GM19467 (cell line): ENCODE data around the gene PLCXD1.
"Not testable (repeated sequence)": the region's sequence is repeated elsewhere in the genome, so short reads cannot be mapped to it uniquely, and the experiment has no call there.

Experiments used
- ATAC-seq: cut with Tn5 transposase; IDR thresholded peaks from one replicate; pipeline ENCODE4 v1.9.1; 2021; ENCODE audit warnings: mild to moderate bottlenecking, moderate library complexity; ENCODE audit not compliant: unreplicated experiment

The PLCXD1 gene

DNA sequence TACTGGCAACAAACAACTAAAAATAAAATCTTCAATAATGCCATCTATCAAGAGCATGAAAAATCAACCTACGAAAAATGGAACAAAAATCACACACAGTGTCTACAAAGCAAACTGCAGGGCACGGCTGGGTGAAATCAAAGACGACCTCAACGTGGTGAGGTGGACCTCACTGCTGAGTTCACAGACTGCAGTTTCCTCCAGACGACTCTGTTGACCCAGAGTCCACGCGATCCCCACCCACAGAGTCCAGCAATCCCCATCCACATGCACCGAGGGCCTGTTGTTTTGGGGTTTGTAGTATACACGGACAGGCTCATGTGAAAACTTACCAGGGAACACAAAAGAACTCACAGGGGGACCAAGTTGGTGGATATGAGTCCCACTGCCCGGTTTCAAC is 68.5 kb downstream of the PLCXD1 start:
- no peak for ATAC-seq

DNA sequence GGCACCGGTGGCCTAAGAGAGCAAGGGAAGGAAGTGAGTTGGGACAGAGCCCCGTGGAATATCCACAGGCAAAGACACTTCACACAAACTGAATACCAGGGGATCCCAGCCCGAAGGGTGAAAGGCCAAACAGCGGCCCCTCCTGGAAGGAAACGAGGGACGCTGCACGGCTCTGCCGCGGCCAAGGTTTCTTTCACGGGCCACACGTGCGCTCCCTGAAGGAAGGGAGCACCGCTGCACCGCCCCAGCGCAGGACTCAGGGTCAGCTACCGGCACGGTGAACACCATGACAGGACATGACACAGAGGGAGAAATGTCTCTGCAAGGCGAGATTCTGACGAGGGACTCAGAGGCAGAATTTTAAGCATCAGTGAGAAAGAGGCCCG is 69.0 kb downstream of the PLCXD1 start:
- no peak for ATAC-seq

DNA sequence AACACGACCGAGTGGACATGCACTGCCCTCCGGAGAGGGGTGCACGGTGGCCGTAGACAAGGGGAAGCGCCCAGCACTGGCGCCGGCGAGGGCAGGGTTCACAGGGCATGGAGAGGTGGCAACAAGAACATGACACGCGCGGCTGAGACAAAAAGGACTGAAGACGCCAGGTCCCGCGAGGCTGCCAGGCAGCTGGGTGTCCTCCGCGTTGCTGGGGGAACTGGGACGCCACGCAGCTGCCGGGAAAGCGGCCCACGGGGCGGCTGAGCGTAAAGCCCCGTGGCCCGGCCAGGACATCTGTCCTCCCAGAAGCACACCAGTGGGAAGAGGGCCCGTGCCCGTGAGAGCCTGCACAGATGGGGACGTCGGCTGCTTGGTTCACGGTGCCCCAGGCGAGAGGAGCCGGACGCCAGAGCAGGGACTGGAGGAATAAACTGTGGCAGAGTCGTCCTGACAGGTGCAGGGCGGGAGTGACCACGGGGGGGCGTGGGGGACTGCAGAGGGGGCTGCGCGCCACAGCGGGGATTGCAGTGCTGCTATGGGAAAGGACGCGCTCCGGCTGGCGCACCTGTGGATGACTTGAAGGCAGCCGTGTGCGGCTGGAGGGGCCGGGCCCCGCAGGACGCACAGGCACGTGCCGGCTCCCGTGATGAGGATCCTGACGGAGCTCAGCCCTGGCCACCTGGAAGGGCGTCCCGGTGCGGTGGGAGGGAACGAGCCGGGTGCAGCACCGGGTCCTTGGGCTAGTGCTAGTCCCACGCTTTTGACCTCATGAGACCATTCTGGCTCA is 69.5 kb downstream of the PLCXD1 start:
- no peak for ATAC-seq

DNA sequence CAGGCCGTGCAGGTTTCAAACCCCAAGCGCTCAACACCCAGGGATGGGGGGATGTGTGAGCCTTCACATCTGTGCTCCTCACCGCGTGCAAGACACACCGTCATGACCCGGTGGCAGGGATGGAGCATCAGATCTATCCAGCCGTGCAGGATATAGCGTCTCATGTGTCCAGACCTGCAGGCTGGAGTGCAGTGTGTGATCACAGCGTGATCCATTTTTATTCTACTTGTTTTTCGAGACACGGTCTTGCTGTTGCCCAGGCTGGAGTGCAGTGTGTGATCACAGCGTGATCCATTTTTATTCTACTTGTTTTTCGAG is 70.1 kb downstream of the PLCXD1 start:
- ATAC-seq = not testable (repeated sequence)

DNA sequence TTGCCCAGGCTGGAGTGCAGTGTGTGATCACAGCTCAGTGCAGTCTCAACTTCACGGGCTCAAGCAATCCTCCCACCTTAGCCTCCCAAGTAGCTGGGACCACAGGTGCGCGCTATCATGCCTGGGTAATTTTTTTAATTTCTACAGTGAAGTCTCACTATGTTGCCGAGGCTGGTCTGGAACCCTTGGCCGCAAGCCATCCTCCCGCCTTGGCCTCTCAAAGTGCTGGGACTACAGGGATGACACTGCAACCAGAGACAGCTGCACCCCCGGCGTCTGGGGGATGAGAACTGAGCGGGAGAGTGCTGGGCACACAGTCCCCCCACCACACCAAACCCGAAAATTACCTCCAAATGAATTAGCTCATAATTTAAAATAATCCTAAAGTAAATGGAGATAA is 70.6 kb downstream of the PLCXD1 start:
- ATAC-seq = no peak

DNA sequence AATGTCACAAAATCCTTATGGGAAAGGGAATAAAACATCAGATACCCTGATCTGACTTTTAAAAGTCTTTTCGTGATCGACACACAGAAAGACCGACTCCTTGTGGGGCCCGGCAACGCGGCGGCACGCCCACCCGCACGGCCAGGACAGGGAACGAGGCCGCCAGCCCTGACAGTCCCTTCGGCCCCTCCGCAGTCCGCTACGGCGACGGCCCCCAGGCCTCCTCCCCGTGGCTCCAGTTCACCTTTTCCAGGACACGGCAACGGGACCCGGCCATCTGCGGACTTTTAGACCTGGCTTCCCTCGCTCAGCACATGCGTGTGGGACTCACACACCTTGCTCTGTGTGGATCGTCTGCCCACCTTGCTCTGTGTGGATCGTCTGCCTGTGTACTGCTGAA is 71.0 kb downstream of the PLCXD1 start:
- ATAC-seq = no peak

DNA sequence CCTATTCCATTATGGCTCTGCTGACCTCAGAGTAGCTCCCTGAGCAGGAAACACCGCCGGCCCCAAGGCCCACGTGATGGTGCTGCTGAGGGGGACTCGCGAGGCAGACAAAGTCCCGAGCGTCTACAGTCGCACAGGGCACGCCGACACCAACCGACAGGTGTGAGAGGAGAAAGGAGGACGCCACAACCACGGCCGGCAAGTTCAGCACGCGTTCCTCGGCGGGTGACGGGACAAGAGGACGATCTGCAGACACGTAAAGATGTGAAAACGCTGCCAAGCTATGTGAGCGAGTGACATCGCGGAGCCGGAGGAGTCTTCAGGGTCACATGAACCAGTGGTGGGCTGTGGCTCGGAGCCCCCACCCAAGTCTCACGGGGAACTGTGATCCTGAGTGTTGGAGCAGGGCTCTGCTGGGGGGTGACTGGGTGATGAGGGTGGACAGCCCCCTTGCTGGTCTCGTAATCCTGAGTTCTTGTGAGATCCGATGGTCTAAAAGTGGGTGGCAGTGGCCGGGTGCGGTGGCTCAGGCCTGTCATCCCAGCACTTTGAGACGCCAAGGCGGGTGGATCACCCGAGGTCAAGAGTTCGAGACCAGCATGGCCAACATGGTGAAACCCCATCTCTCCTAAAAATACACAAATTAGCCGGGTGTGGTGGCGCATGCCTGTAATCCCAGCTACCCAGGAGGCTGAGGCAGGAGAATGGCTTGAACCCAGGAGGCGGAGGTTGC is 71.6 kb downstream of the PLCXD1 start:
- ATAC-seq = no peak
